GM12878 (cell line): ENCODE data around the gene CS. TPM values are rescaled to one million over a fixed set of nuclear protein-coding genes. Genes with fewer than 3 reads are reported as not detected.

Experiments
- BHLHE40 ChIP-seq, 2 experiments: fragments of 450-650 bp in 1 of 2; IDR thresholded peaks; 2 replicates each; pipeline ENCODE4 v1.6.1; 2011 to 2017; ENCODE audit warnings: low read depth in 2 of 2, borderline replicate concordance in 1 of 2, improper control_type of control experiment in 1 of 2, low read length in 1 of 2, mild to moderate bottlenecking in 1 of 2
- CBFB ChIP-seq: IDR thresholded peaks from 2 replicates; pipeline ENCODE4 v1.6.1; 2016; ENCODE audit warnings: antibody characterized with exemption, low read depth
- EED ChIP-seq: sonication (generic); IDR thresholded peaks from 2 replicates; pipeline ENCODE4 v1.6.1; 2016; ENCODE audit warnings: antibody characterized with exemption, low read depth
- EGR1 ChIP-seq, 2 experiments: IDR thresholded peaks; 1 replicate in 1 of 2; 2 replicates in 1 of 2; pipeline ENCODE4 v1.6.1; 2011 to 2012; ENCODE audit warnings: low read depth in 2 of 2, low read length in 2 of 2, borderline replicate concordance in 1 of 2, mild to moderate bottlenecking in 1 of 2, moderate library complexity in 1 of 2
- ETV6 ChIP-seq, 2 experiments: fragments of 450-650 bp in 1 of 2; IDR thresholded peaks in 1 of 2; conservative IDR thresholded peaks in 1 of 2; 2 replicates each; pipeline ENCODE4 v1.6.1; 2014; ENCODE audit warnings: antibody characterized with exemption in 1 of 2, borderline replicate concordance in 1 of 2, low read depth in 1 of 2, mild to moderate bottlenecking in 1 of 2, moderate library complexity in 1 of 2
- GABPA ChIP-seq: IDR thresholded peaks from 2 replicates; pipeline ENCODE4 v1.6.1; 2014; ENCODE audit warnings: antibody characterized with exemption, low read depth, mild to moderate bottlenecking, inconsistent platforms
- GATAD2B ChIP-seq: fragments of 450-650 bp; conservative IDR thresholded peaks from 2 replicates; pipeline ENCODE4 v1.6.1; 2017; ENCODE audit warnings: low read depth, mild to moderate bottlenecking, moderate library complexity
- HDGF ChIP-seq: fragments of 450-650 bp; IDR thresholded peaks from 2 replicates; pipeline ENCODE4 v1.6.1; 2016; ENCODE audit warnings: antibody characterized with exemption
- IKZF2 ChIP-seq, 2 experiments: fragments of 450-650 bp; IDR thresholded peaks; 2 replicates each; pipeline ENCODE4 v1.6.1; 2017; ENCODE audit warnings: mild to moderate bottlenecking in 2 of 2, moderate library complexity in 2 of 2
- KLF5 ChIP-seq: fragments of 450-650 bp; IDR thresholded peaks from 2 replicates; pipeline ENCODE4 v1.6.1; 2014; ENCODE audit warnings: mild to moderate bottlenecking; ENCODE audit not compliant: partially characterized antibody
- MXI1 ChIP-seq: fragments of 150-350 bp; IDR thresholded peaks from 2 replicates; pipeline ENCODE4 v1.6.1; 2011; ENCODE audit warnings: low read depth, mild to moderate bottlenecking, inconsistent platforms, low read length, improper control_type of control experiment
- NBN ChIP-seq: fragments of 450-650 bp; IDR thresholded peaks from 2 replicates; pipeline ENCODE4 v1.6.1; 2016
- NFYA ChIP-seq: IDR thresholded peaks from 2 replicates; pipeline ENCODE4 v1.6.1; 2011; ENCODE audit warnings: low read depth, mild to moderate bottlenecking, low read length, improper control_type of control experiment, borderline replicate concordance
- PAX5 ChIP-seq: IDR thresholded peaks from 2 replicates; pipeline ENCODE4 v1.6.1; 2011; ENCODE audit warnings: low read depth, low read length, borderline replicate concordance
- RAD21 ChIP-seq: IDR thresholded peaks from 2 replicates; pipeline ENCODE4 v1.6.1; 2011; ENCODE audit warnings: mild to moderate bottlenecking, low read depth, low read length, moderate library complexity; ENCODE audit not compliant: insufficient read depth
- RB1 ChIP-seq: fragments of 450-650 bp; formaldehyde crosslinking; IDR thresholded peaks from 2 replicates; pipeline ENCODE4 v1.6.1; 2017; ENCODE audit warnings: mild to moderate bottlenecking, borderline replicate concordance
- SIX5 ChIP-seq: IDR thresholded peaks from 2 replicates; pipeline ENCODE4 v1.6.1; 2011; ENCODE audit warnings: mild to moderate bottlenecking, low read depth, low read length, moderate library complexity; ENCODE audit not compliant: severe bottlenecking
- SREBF1 ChIP-seq: IDR thresholded peaks from 2 replicates; pipeline ENCODE4 v1.6.1; 2012; ENCODE audit warnings: mild to moderate bottlenecking, low read length
- SRF ChIP-seq, 2 experiments: IDR thresholded peaks; 2 replicates each; pipeline ENCODE4 v1.6.1; 2011; ENCODE audit warnings: low read depth in 2 of 2, low read length in 2 of 2, mild to moderate bottlenecking in 1 of 2, moderate library complexity in 1 of 2
- WRNIP1 ChIP-seq: IDR thresholded peaks from 2 replicates; pipeline ENCODE4 v1.6.1; 2011; ENCODE audit warnings: low read depth, low read length, improper control_type of control experiment, borderline replicate concordance
- ZNF207 ChIP-seq: fragments of 450-650 bp; IDR thresholded peaks from 2 replicates; pipeline ENCODE4 v1.6.1; 2014; ENCODE audit warnings: antibody characterized with exemption, mild to moderate bottlenecking, borderline replicate concordance
- ZNF384 ChIP-seq: IDR thresholded peaks from 2 replicates; pipeline ENCODE4 v1.6.1; 2012; ENCODE audit warnings: low read depth, mild to moderate bottlenecking, low read length, improper control_type of control experiment, borderline replicate concordance
- polyA plus RNA-seq, 11 experiments: library from polyadenylated mRNA; depleted of rRNA in 4 of 11; unstranded in 6 of 11; stranded (reverse) in 5 of 11; fragments of >200 nt; fragmentation: Nextera tagmentation in 4 of 11; fragmentation: Illumina TruSeq in 1 of 11; extraction: Ambion mirVana in 4 of 11; extraction: Trizol in 1 of 11; gene quantifications; 1 replicate in 1 of 11; 2 replicates in 10 of 11; pipeline versions ENCODE4 v1.2.1 to v1.2.3, GENCODE V29; 2011 to 2016; ENCODE audit warnings: inconsistent platforms in 2 of 11, missing spikeins in 2 of 11, low read depth in 1 of 11
- total RNA-seq, 4 experiments: library from RNA; depleted of rRNA in 3 of 4; stranded (reverse); fragments of >200 nt in 3 of 4; fragmentation: Illumina TruSeq in 1 of 4; extraction: Trizol in 1 of 4; gene quantifications; 2 replicates each; pipeline versions ENCODE4 v1.2.1 to v1.2.3, GENCODE V29; 2013 to 2021
- TF ChIP-seq, protein P1 (sequence below): fragments of 450-650 bp; IDR thresholded peaks from 2 replicates; pipeline ENCODE4 v1.6.1; 2017; ENCODE audit warnings: mild to moderate bottlenecking, moderate library complexity
- TF ChIP-seq, protein P2 (sequence below): fragments of 450-650 bp; conservative IDR thresholded peaks from 2 replicates; pipeline ENCODE4 v1.6.1; 2017; ENCODE audit warnings: mild to moderate bottlenecking, moderate library complexity

CS gene
- total and polyA plus RNA-seq, 10 of the 15 experiments (the other 5 are each of a cell fraction or from before 2014, with no cell fraction given): 64.9 to 276 (median 139) TPM

DNA sequence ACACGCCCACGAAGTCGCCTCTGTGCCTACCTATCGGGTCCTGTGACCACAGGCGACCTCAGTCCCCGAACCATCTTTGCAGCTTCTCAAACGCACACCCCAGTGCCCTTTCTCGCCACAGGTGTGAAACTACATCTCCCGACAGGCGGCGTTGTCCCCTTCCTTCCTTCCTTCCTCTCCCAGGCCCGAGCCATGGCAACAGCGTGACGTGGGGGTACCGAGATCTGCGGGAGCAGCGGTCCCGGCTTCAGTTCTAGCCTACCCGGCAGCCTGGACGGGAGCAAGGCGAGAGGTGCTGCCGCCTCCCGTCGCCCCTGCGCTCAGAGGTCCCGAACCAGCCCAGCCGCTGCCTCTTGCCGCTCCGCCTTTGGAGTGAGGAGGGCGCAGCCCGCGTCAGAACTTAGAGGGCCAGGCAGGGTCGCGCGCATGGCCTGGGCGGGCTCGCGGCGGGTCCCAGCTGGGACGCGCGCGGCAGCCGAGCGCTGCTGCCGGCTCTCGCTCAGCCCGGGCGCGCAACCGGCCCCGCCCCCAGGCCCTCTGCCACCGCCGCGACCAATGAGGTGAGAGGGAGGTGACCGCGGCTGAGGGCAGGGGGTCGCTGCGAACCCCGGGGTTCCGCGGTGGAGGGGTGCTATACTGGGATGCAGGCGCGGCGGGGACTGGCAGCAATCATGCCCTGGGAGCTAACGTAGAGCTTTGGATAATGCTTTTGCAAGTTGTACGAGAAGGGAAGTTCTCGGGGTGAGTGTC, 33.3 kb downstream of the CS start, which contains the start of gene COQ10A (continued):
- TF ChIP-seq, protein P1, sequence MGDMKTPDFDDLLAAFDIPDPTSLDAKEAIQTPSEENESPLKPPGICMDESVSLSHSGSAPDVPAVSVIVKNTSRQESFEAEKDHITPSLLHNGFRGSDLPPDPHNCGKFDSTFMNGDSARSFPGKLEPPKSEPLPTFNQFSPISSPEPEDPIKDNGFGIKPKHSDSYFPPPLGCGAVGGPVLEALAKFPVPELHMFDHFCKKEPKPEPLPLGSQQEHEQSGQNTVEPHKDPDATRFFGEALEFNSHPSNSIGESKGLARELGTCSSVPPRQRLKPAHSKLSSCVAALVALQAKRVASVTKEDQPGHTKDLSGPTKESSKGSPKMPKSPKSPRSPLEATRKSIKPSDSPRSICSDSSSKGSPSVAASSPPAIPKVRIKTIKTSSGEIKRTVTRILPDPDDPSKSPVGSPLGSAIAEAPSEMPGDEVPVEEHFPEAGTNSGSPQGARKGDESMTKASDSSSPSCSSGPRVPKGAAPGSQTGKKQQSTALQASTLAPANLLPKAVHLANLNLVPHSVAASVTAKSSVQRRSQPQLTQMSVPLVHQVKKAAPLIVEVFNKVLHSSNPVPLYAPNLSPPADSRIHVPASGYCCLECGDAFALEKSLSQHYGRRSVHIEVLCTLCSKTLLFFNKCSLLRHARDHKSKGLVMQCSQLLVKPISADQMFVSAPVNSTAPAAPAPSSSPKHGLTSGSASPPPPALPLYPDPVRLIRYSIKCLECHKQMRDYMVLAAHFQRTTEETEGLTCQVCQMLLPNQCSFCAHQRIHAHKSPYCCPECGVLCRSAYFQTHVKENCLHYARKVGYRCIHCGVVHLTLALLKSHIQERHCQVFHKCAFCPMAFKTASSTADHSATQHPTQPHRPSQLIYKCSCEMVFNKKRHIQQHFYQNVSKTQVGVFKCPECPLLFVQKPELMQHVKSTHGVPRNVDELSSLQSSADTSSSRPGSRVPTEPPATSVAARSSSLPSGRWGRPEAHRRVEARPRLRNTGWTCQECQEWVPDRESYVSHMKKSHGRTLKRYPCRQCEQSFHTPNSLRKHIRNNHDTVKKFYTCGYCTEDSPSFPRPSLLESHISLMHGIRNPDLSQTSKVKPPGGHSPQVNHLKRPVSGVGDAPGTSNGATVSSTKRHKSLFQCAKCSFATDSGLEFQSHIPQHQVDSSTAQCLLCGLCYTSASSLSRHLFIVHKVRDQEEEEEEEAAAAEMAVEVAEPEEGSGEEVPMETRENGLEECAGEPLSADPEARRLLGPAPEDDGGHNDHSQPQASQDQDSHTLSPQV: no peak
- peak; percentile 83 for TF ChIP-seq MXI1
- TF ChIP-seq SREBF1: no peak
- peak; percentile 64; the same call in 1 of the 2 replicates for TF ChIP-seq NBN
- peak in 1 of 2 experiments; percentile 51; a peak in 1 of 4 replicates for TF ChIP-seq ETV6 (conservative IDR thresholded peaks at IDR 0.05 in 1 of 2, IDR thresholded peaks at IDR 0.05 in 1 of 2; ENCODE audit: borderline replicate concordance in 1 of 2, low read depth in 1 of 2)
- peak; percentile 28 to 54; a peak in 2 of 4 replicates for TF ChIP-seq IKZF2 (IDR thresholded peaks at IDR 0.05)
- no peak for TF ChIP-seq NFYA
- peak in 1 of 2 experiments; percentile 55; a peak in 2 of 4 replicates for TF ChIP-seq BHLHE40 (IDR thresholded peaks at IDR 0.05; ENCODE audit: borderline replicate concordance in 1 of 2, low read depth in 2 of 2, low read length in 1 of 2)
- TF ChIP-seq CBFB: peak; percentile 59; the same call in 1 of the 2 replicates
- TF ChIP-seq GATAD2B: peak; percentile 85
- peak; percentile 24; the same call in 1 of the 2 replicates for TF ChIP-seq RAD21
- peak; percentile 86 for TF ChIP-seq GABPA
- no peak for TF ChIP-seq SRF (IDR thresholded peaks at IDR 0.05; ENCODE audit: low read depth in 2 of 2, low read length in 2 of 2)
- TF ChIP-seq KLF5: peak; percentile 41
- peak; percentile 24; the same call in 1 of the 2 replicates for TF ChIP-seq HDGF
- TF ChIP-seq ZNF207: peak; percentile 78
- no peak for TF ChIP-seq ZNF384
- 0 out of 3 replicates have a peak, but pooled peaks of 1 of the 2 experiments have one; percentile 11 for TF ChIP-seq EGR1 (IDR thresholded peaks at IDR 0.05; ENCODE audit: borderline replicate concordance in 1 of 2, low read depth in 2 of 2, low read length in 2 of 2)
- TF ChIP-seq WRNIP1: no peak
- TF ChIP-seq, protein P2, sequence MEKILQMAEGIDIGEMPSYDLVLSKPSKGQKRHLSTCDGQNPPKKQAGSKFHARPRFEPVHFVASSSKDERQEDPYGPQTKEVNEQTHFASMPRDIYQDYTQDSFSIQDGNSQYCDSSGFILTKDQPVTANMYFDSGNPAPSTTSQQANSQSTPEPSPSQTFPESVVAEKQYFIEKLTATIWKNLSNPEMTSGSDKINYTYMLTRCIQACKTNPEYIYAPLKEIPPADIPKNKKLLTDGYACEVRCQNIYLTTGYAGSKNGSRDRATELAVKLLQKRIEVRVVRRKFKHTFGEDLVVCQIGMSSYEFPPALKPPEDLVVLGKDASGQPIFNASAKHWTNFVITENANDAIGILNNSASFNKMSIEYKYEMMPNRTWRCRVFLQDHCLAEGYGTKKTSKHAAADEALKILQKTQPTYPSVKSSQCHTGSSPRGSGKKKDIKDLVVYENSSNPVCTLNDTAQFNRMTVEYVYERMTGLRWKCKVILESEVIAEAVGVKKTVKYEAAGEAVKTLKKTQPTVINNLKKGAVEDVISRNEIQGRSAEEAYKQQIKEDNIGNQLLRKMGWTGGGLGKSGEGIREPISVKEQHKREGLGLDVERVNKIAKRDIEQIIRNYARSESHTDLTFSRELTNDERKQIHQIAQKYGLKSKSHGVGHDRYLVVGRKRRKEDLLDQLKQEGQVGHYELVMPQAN: peak; percentile 94
- TF ChIP-seq RB1: peak; percentile 67; the same call in 1 of the 2 replicates
- peak; percentile 76 for TF ChIP-seq SIX5
- no peak for TF ChIP-seq PAX5
- peak; percentile 50; the same call in 1 of the 2 replicates for TF ChIP-seq EED
